Measurements from ENCODE around the gene FBXO46. TPM values are rescaled to one million over a fixed set of nuclear protein-coding genes. Genes with fewer than 3 reads are reported as not detected.
A peak's percentile ranks its signal among the peaks of the same experiment; 100 is the strongest.

FBXO46 gene
- total and polyA plus RNA-seq, 2 of the 13 experiments (the other 11 are each of a cell fraction or from before 2014, with no cell fraction given): 6.2 to 6.4 TPM

DNA sequence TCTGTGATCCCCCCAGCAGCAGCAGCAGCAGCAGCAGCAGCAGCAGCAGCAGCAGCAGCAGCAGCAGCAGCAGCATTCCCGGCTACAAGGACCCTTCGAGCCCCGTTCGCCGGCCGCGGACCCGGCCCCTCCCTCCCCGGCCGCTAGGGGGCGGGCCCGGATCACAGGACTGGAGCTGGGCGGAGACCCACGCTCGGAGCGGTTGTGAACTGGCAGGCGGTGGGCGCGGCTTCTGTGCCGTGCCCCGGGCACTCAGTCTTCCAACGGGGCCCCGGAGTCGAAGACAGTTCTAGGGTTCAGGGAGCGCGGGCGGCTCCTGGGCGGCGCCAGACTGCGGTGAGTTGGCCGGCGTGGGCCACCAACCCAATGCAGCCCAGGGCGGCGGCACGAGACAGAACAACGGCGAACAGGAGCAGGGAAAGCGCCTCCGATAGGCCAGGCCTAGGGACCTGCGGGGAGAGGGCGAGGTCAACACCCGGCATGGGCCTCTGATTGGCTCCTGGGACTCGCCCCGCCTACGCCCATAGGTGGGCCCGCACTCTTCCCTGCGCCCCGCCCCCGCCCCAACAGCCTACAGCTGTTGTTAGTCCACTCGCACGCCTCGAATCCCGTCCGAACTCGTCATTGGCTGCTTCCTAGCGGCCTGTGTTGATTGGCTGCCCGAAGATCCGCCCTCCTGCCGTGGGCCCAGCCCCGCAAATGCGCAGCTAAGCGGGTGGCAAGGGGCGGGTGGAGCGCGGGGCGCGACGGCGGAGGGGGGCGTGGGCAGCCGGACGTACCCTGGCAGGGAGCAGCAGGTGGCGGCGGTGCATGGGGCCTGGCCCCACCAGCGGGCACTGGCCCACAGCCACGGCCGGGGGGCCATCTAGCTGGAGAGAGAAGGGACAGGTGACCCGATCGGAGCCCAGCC is 39.8 kb upstream of the FBXO46 start (continued):
- TF ChIP-seq ZNF234 (CRISPR knock-in tag; conservative IDR thresholded peaks at IDR 0.05) (no peak), FIP1L1 (IDR thresholded peaks at IDR 0.05; ENCODE audit: borderline replicate concordance, insufficient read depth, low read depth, low read length) (0 out of 2 replicates have a peak, but pooled peaks have one; percentile 35), DMAP1 (CRISPR knock-in tag; IDR thresholded peaks at IDR 0.05) (peak; percentile 72; the same call in 1 of the 2 replicates), KMT2B (CRISPR knock-in tag; IDR thresholded peaks at IDR 0.05) (peak; percentile 66), MEIS2 (CRISPR knock-in tag; IDR thresholded peaks at IDR 0.05) (peak; percentile 53; the same call in 1 of the 2 replicates), ZNF484 (CRISPR knock-in tag; IDR thresholded peaks at IDR 0.05; ENCODE audit: borderline replicate concordance, low read depth) (no peak), ZNF367 (CRISPR knock-in tag; IDR thresholded peaks at IDR 0.05; ENCODE audit: borderline replicate concordance) (no peak), ZNF713 (CRISPR knock-in tag; IDR thresholded peaks at IDR 0.05) (peak; percentile 90; the same call in 1 of the 2 replicates), ZFP62 (CRISPR knock-in tag; IDR thresholded peaks at IDR 0.05) (no peak), ZBTB38 (CRISPR knock-in tag; IDR thresholded peaks at IDR 0.05) (0 out of 2 replicates have a peak, but pooled peaks have one; percentile 22), KDM5B (CRISPR knock-in tag; IDR thresholded peaks at IDR 0.05; ENCODE audit: borderline replicate concordance) (peak; percentile 87; the same call in 1 of the 2 replicates), RORA (CRISPR knock-in tag; IDR thresholded peaks at IDR 0.05) (no peak), IKZF1 (IDR thresholded peaks at IDR 0.05) (no peak), HOXA9 (CRISPR knock-in tag; IDR thresholded peaks at IDR 0.05; ENCODE audit: borderline replicate concordance) (0 out of 2 replicates have a peak, but pooled peaks have one; percentile 56), PRPF4 (IDR thresholded peaks at IDR 0.05; ENCODE audit: low read depth, low read length, poor library complexity, severe bottlenecking) (no peak), NAIF1 (CRISPR knock-in tag; IDR thresholded peaks at IDR 0.05; ENCODE audit: borderline replicate concordance) (no peak)
- TF ChIP-seq, protein P1, sequence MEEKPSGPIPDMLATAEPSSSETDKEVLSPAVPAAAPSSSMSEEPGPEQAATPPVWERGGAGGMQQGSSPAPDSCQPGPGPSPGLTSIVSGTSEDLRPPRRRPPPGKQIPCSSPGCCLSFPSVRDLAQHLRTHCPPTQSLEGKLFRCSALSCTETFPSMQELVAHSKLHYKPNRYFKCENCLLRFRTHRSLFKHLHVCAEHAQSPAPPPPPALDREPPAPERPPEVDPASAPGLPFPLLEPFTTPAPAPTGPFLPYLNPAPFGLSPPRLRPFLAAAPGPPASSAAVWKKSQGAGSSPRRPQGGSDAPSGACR (CRISPR knock-in tag; IDR thresholded peaks at IDR 0.05): peak; percentile 48; the same call in 1 of the 2 replicates
- TF ChIP-seq, protein P2, sequence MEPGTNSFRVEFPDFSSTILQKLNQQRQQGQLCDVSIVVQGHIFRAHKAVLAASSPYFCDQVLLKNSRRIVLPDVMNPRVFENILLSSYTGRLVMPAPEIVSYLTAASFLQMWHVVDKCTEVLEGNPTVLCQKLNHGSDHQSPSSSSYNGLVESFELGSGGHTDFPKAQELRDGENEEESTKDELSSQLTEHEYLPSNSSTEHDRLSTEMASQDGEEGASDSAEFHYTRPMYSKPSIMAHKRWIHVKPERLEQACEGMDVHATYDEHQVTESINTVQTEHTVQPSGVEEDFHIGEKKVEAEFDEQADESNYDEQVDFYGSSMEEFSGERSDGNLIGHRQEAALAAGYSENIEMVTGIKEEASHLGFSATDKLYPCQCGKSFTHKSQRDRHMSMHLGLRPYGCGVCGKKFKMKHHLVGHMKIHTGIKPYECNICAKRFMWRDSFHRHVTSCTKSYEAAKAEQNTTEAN (CRISPR knock-in tag; conservative IDR thresholded peaks at IDR 0.05): peak; percentile 84
- TF ChIP-seq, protein P3, sequence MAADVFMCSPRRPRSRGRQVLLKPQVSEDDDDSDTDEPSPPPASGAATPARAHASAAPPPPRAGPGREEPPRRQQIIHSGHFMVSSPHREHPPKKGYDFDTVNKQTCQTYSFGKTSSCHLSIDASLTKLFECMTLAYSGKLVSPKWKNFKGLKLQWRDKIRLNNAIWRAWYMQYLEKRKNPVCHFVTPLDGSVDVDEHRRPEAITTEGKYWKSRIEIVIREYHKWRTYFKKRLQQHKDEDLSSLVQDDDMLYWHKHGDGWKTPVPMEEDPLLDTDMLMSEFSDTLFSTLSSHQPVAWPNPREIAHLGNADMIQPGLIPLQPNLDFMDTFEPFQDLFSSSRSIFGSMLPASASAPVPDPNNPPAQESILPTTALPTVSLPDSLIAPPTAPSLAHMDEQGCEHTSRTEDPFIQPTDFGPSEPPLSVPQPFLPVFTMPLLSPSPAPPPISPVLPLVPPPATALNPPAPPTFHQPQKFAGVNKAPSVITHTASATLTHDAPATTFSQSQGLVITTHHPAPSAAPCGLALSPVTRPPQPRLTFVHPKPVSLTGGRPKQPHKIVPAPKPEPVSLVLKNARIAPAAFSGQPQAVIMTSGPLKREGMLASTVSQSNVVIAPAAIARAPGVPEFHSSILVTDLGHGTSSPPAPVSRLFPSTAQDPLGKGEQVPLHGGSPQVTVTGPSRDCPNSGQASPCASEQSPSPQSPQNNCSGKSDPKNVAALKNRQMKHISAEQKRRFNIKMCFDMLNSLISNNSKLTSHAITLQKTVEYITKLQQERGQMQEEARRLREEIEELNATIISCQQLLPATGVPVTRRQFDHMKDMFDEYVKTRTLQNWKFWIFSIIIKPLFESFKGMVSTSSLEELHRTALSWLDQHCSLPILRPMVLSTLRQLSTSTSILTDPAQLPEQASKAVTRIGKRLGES (CRISPR knock-in tag; IDR thresholded peaks at IDR 0.05; ENCODE audit: borderline replicate concordance): peak; percentile 53; the same call in 1 of the 2 replicates
- TF ChIP-seq, protein P4, sequence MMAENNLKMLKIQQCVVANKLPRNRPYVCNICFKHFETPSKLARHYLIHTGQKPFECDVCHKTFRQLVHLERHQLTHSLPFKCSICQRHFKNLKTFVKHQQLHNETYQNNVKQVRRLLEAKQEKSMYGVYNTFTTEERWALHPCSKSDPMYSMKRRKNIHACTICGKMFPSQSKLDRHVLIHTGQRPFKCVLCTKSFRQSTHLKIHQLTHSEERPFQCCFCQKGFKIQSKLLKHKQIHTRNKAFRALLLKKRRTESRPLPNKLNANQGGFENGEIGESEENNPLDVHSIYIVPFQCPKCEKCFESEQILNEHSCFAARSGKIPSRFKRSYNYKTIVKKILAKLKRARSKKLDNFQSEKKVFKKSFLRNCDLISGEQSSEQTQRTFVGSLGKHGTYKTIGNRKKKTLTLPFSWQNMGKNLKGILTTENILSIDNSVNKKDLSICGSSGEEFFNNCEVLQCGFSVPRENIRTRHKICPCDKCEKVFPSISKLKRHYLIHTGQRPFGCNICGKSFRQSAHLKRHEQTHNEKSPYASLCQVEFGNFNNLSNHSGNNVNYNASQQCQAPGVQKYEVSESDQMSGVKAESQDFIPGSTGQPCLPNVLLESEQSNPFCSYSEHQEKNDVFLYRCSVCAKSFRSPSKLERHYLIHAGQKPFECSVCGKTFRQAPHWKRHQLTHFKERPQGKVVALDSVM (CRISPR knock-in tag; IDR thresholded peaks at IDR 0.05): no peak; the same call in 1 of the 2 replicates
